Measurements from ENCODE around the gene NCK2.

DNA sequence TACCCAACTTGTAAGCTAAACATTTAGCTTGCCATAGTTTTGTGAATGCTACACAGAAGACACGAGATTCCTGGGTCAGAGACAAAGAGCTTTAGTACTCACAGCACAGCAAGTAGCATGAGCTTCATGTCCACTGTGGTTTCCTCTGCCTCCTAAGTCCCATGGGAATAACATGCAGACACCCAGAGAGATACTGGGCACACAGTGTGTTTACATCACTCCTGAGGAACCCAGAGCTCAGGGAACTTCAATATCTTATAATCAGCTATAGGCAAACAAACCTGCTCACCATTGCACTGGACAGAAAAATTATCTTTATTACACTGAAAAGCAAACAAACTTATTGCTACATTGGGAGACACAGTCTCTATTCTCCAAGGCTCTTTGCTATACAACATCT, 14.5 kb upstream of the NCK2 start:
- no peak for TF ChIP-seq EZH2 (IDR thresholded peaks at IDR 0.05; ENCODE audit: low read length, unreplicated experiment)
- TF ChIP-seq, protein P1, sequence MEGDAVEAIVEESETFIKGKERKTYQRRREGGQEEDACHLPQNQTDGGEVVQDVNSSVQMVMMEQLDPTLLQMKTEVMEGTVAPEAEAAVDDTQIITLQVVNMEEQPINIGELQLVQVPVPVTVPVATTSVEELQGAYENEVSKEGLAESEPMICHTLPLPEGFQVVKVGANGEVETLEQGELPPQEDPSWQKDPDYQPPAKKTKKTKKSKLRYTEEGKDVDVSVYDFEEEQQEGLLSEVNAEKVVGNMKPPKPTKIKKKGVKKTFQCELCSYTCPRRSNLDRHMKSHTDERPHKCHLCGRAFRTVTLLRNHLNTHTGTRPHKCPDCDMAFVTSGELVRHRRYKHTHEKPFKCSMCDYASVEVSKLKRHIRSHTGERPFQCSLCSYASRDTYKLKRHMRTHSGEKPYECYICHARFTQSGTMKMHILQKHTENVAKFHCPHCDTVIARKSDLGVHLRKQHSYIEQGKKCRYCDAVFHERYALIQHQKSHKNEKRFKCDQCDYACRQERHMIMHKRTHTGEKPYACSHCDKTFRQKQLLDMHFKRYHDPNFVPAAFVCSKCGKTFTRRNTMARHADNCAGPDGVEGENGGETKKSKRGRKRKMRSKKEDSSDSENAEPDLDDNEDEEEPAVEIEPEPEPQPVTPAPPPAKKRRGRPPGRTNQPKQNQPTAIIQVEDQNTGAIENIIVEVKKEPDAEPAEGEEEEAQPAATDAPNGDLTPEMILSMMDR (conservative IDR thresholded peaks at IDR 0.05; ENCODE audit: low read depth, low read length) = no peak
